ENCODE measurements around the gene FRMD3. TPM values are rescaled to one million over a fixed set of nuclear protein-coding genes. Genes with fewer than 3 reads are reported as not detected.
"Not testable (repeated sequence)": the region's sequence is repeated elsewhere in the genome, so short reads cannot be mapped to it uniquely, and the experiment has no call there.

The FRMD3 gene
- total RNA-seq, 4 donors from 2014 or later: 7.9 to 13.4 (median 11.8) TPM

GRCh38 chr9:83521411-83521810 is 16.8 kb downstream of the FRMD3 start:
- no peaks in the 10 kb centered on the region for H3K36me3 ChIP-seq
- TF ChIP-seq CTCF (IDR thresholded peaks at IDR 0.05) (no peak), POLR2AphosphoS5 (IDR thresholded peaks at IDR 0.05) (no peak), POLR2A (IDR thresholded peaks at IDR 0.05; ENCODE audit: low read depth) (no peak), EP300 (IDR thresholded peaks at IDR 0.05) (no peak)
- no peak overlapping the region for H3K27ac ChIP-seq (replicated peaks in 1 of 4)
- no peaks in the 10 kb centered on the region for H3K27me3 ChIP-seq
- no peaks in the 10 kb centered on the region for H3K9me3 ChIP-seq
- peaks cover 0 to 5% (median 0%) of the 10 kb centered on the region in 4 donors for H3K4me1 ChIP-seq
- intact Hi-C loops (cut with DNase I): no loop called here
- DNase-seq (ENCODE audit: extremely low spot score): no peak
- H3K4me3 ChIP-seq: no peak overlapping the region
- 84% methylated on average over 4 of the region's 4 CpGs for WGBS

GRCh38 chr9:83521011-83521410 is 17.2 kb downstream of the FRMD3 start:
- intact Hi-C loops (cut with DNase I): no loop called here
- Histone ChIP-seq H3K4me1 (peaks cover 0 to 5% (median 0%) of the 10 kb centered on the region in 4 donors), H3K9me3 (no peaks in the 10 kb centered on the region), H3K36me3 (no peaks in the 10 kb centered on the region), H3K27me3 (no peaks in the 10 kb centered on the region), H3K4me3 (no peak overlapping the region), H3K27ac (replicated peaks in 1 of 4) (no peak overlapping the region)
- no peak for DNase-seq (ENCODE audit: extremely low spot score)
- 95% methylated on average over 1 of the region's 1 CpG for WGBS
- TF ChIP-seq CTCF (IDR thresholded peaks at IDR 0.05) (no peak), EP300 (IDR thresholded peaks at IDR 0.05) (no peak)

- H3K4me1 ChIP-seq: peaks cover 0 to 5% (median 0%) of the 10 kb centered on the region in 4 donors
- no peak for DNase-seq (ENCODE audit: extremely low spot score)
- H3K4me3 ChIP-seq: no peak overlapping the region
- WGBS: 100% methylated on average over 1 of the region's 1 CpG
- intact Hi-C loops (cut with DNase I): no loop called here
- TF ChIP-seq POLR2A (IDR thresholded peaks at IDR 0.05; ENCODE audit: low read depth): no peak
- no peak for TF ChIP-seq EP300 (IDR thresholded peaks at IDR 0.05)
- TF ChIP-seq POLR2AphosphoS5 (IDR thresholded peaks at IDR 0.05): no peak
- TF ChIP-seq CTCF (IDR thresholded peaks at IDR 0.05): no peak
- H3K27ac ChIP-seq (replicated peaks in 1 of 4): no peak overlapping the region
- H3K36me3 ChIP-seq: no peaks in the 10 kb centered on the region
- H3K9me3 ChIP-seq: no peaks in the 10 kb centered on the region
- no peaks in the 10 kb centered on the region for H3K27me3 ChIP-seq
These were observed 17.9 kb downstream of the FRMD3 start for GRCh38 chr9:83520292-83520691.

- H3K4me3 ChIP-seq; intact Hi-C loops (cut with DNase I); DNase-seq (ENCODE audit: extremely low spot score); H3K27ac ChIP-seq (replicated peaks in 1 of 4); H3K36me3 ChIP-seq; H3K9me3 ChIP-seq; H3K4me1 ChIP-seq; H3K27me3 ChIP-seq: not testable (repeated sequence)
These were observed 20.2 kb downstream of the FRMD3 start for GRCh38 chr9:83517980-83518379.

GRCh38 chr9:83514767-83515166 is 23.4 kb downstream of the FRMD3 start:
- intact Hi-C loops (cut with DNase I): no loop called here
- Histone ChIP-seq H3K9me3 (no peaks in the 10 kb centered on the region), H3K36me3 (no peaks in the 10 kb centered on the region), H3K27ac (replicated peaks in 1 of 4) (no peak overlapping the region), H3K4me3 (no peak overlapping the region), H3K27me3 (no peaks in the 10 kb centered on the region), H3K4me1 (peaks cover 0 to 9% (median under 1%) of the 10 kb centered on the region in 4 donors)
- 92% methylated on average over 2 of the region's 2 CpGs for WGBS
- DNase-seq (ENCODE audit: extremely low spot score): no peak
- no peak for TF ChIP-seq EP300 (IDR thresholded peaks at IDR 0.05)
- no peak for TF ChIP-seq CTCF (IDR thresholded peaks at IDR 0.05)
- no peak for TF ChIP-seq POLR2AphosphoS5 (IDR thresholded peaks at IDR 0.05)
- no peak for TF ChIP-seq POLR2A (IDR thresholded peaks at IDR 0.05; ENCODE audit: low read depth)
